BLaER1 (cell line): ENCODE data around the gene WDR93.

ENCODE experiments used
- H3K27ac ChIP-seq: shearing (Covaris generic); formaldehyde crosslinking; 2 replicates; pipeline ENCODE4 v1.8.1; 2022
- H3K27me3 ChIP-seq: shearing (Covaris generic); formaldehyde crosslinking; 2 replicates; pipeline ENCODE4 v1.8.1; 2022
- H3K36me3 ChIP-seq: shearing (Covaris generic); formaldehyde crosslinking; 2 replicates; pipeline ENCODE4 v1.8.1; 2022
- H3K4me1 ChIP-seq: shearing (Covaris generic); formaldehyde crosslinking; 2 replicates; pipeline ENCODE4 v1.8.1; 2022
- H3K4me2 ChIP-seq: shearing (Covaris generic); formaldehyde crosslinking; 2 replicates; pipeline ENCODE4 v1.8.1; 2022
- H3K4me3 ChIP-seq: shearing (Covaris generic); formaldehyde crosslinking; 2 replicates; pipeline ENCODE4 v1.8.1; 2022
- H3K9ac ChIP-seq: shearing (Covaris generic); formaldehyde crosslinking; 2 replicates; pipeline ENCODE4 v1.8.1; 2022
- H3K9me3 ChIP-seq: shearing (Covaris generic); formaldehyde crosslinking; 2 replicates; pipeline ENCODE4 v1.8.1; 2022
- H4K20me1 ChIP-seq: shearing (Covaris generic); formaldehyde crosslinking; 2 replicates; pipeline ENCODE4 v1.8.1; 2022
- Cebpa-rat ChIP-seq: shearing (Covaris generic); IDR thresholded peaks from 2 replicates; pipeline ENCODE4 v1.8.1; 2022

Gene WDR93

DNA sequence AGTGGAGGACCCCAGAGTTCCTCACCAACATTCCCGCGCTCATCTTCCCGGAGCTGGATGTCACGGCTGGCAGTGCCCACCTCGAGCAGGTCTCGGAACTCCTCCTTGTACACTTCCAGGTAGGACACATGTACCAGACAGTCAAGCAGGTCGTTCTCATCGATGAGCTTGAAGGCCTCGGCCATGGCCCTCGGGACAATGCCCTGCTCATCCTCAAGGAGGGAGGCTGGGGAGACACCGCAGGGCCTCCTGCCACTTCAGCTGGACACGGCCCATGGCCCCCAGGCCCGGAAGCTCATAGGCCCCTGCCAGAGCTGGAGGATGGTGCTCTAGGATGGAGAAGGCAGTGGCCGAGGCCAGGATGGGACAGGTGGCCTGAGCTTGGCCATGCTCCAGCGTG lies 40.9 kb upstream of the WDR93 start:
- no peak for TF ChIP-seq Cebpa-rat
- Histone ChIP-seq H4K20me1 (peaks cover 22% of the 10 kb centered on the region), H3K4me3 (no peak overlapping the region)

DNA sequence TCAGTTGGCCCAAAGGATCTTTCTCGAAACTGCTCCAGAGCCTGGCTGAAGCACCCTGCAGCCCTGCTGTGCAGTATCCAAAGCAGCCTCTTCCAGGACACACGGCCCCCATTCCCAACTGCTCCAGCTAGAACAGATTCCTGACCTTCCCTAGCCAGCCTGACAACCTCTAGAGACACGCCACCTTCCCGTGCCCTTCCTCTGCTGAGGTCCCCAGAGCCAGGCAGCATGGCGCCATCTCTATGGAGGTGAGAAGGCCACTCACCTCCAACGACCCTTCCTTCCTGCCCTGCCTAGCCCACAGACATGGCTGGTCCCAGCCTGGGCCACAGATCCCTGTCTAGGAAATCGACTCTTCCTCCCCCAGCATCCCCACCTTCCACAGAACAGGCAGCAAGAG lies 38.5 kb upstream of the WDR93 start:
- Histone ChIP-seq H4K20me1 (peaks cover 22% of the 10 kb centered on the region), H3K36me3 (peaks cover 36% of the 10 kb centered on the region), H3K9ac (no peak overlapping the region), H3K27me3 (peaks cover 40% of the 10 kb centered on the region), H3K4me3 (no peak overlapping the region), H3K4me2 (no peak overlapping the region), H3K4me1 (peaks cover 23% of the 10 kb centered on the region), H3K27ac (no peak overlapping the region), H3K9me3 (peaks cover 9% of the 10 kb centered on the region; the same call in 1 of the 2 replicates)
- TF ChIP-seq Cebpa-rat = no peak

More for the DNA sequence above, 40.9 kb upstream of the WDR93 start:
- peaks cover 9% of the 10 kb centered on the region; the same call in 1 of the 2 replicates for H3K9me3 ChIP-seq
- H3K4me1 ChIP-seq = peaks cover 11% of the 10 kb centered on the region
- H3K27me3 ChIP-seq = peaks cover 21% of the 10 kb centered on the region
- peaks cover 40% of the 10 kb centered on the region for H3K36me3 ChIP-seq
- H3K9ac ChIP-seq = no peak overlapping the region
- no peak overlapping the region for H3K4me2 ChIP-seq
- no peak overlapping the region for H3K27ac ChIP-seq

DNA sequence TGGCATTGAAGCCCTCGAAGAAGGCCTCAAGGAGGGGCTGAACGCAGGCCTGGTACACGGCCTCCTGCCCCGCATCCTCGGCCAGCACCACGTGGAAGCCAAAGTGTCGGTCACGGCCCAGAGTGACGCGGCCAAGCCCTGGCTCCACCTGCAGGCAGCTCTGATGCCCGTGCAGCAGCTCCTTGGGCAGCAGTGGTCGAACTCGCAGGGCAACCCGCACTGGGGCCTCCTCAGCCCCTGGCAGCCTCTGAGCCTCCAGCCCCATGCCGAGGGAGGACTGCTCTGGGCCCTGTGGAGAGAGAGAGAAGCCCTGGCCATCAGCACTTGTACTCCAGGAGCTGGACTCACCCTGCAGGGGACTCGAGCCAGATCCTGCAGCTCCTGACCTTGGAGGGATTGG lies 37.9 kb upstream of the WDR93 start:
- Histone ChIP-seq H3K9ac (no peak overlapping the region), H4K20me1 (peaks cover 22% of the 10 kb centered on the region), H3K36me3 (peaks cover 32% of the 10 kb centered on the region), H3K9me3 (peaks cover 9% of the 10 kb centered on the region; the same call in 1 of the 2 replicates), H3K27me3 (peaks cover 40% of the 10 kb centered on the region), H3K4me3 (no peak overlapping the region), H3K27ac (no peak overlapping the region), H3K4me2 (no peak overlapping the region), H3K4me1 (peaks cover 23% of the 10 kb centered on the region)
- TF ChIP-seq Cebpa-rat = no peak

DNA sequence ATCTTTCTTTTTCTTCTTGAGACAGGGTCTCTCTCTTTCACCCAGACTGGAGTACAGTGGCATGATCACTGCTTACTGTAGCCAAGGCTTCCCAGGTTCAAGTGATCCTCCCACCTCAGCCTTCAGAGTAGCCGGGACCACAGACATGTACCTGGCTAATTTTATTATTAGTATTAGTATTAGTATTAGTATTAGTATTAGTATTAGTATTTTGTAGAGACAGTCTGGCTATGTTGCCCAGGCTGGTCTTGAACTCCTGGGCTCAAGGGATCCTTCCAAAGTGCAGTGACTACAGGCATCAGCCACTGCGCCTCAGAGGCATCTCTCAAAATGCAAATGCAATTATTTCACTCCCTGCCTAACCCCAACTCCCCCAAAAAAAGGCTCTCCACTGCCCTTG lies 37.0 kb upstream of the WDR93 start:
- H3K27ac ChIP-seq = no peak overlapping the region
- peaks cover 40% of the 10 kb centered on the region for H3K27me3 ChIP-seq
- H3K4me3 ChIP-seq = no peak overlapping the region
- TF ChIP-seq Cebpa-rat = no peak
- peaks cover 23% of the 10 kb centered on the region for H3K4me1 ChIP-seq
- peak overlapping the region; percentile 92 for H3K4me2 ChIP-seq
- peaks cover 23% of the 10 kb centered on the region for H3K36me3 ChIP-seq
- no peak overlapping the region for H3K9ac ChIP-seq
- peaks cover 22% of the 10 kb centered on the region for H4K20me1 ChIP-seq
- H3K9me3 ChIP-seq = peaks cover 2% of the 10 kb centered on the region; the same call in 1 of the 2 replicates

DNA sequence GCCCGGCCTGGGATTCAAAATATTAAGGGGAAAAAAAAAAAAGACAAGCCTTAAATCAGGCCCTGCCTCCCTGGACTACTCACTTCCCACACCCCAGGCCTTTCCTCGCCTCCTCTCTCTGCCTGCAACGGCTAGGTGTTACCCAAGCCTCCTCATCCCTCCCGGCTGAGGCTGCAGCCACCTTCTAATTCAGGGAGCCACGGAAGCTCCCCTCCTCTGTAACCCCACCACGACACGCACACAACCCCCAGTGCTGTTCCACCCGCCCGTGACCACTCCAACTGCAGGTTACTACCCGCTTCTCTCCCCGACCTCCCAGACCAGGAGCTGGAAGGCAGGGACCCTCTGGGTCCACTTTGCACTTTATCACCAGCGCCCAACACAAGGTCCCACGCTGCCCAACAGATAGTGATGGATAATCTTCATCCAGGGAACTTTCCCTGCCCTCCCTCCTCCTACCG lies 36.3 kb upstream of the WDR93 start:
- no peak overlapping the region for H3K27ac ChIP-seq
- H3K27me3 ChIP-seq = peaks cover 40% of the 10 kb centered on the region
- H3K4me3 ChIP-seq = peak overlapping the region; percentile 72
- H3K36me3 ChIP-seq = peaks cover 15% of the 10 kb centered on the region; the same call in 1 of the 2 replicates
- H3K9ac ChIP-seq = peak overlapping the region; percentile 74
- H3K4me2 ChIP-seq = peak overlapping the region; percentile 92
- H3K9me3 ChIP-seq = no peaks in the 10 kb centered on the region
- TF ChIP-seq Cebpa-rat = no peak
- peaks cover 23% of the 10 kb centered on the region for H3K4me1 ChIP-seq
- H4K20me1 ChIP-seq = peaks cover 22% of the 10 kb centered on the region

DNA sequence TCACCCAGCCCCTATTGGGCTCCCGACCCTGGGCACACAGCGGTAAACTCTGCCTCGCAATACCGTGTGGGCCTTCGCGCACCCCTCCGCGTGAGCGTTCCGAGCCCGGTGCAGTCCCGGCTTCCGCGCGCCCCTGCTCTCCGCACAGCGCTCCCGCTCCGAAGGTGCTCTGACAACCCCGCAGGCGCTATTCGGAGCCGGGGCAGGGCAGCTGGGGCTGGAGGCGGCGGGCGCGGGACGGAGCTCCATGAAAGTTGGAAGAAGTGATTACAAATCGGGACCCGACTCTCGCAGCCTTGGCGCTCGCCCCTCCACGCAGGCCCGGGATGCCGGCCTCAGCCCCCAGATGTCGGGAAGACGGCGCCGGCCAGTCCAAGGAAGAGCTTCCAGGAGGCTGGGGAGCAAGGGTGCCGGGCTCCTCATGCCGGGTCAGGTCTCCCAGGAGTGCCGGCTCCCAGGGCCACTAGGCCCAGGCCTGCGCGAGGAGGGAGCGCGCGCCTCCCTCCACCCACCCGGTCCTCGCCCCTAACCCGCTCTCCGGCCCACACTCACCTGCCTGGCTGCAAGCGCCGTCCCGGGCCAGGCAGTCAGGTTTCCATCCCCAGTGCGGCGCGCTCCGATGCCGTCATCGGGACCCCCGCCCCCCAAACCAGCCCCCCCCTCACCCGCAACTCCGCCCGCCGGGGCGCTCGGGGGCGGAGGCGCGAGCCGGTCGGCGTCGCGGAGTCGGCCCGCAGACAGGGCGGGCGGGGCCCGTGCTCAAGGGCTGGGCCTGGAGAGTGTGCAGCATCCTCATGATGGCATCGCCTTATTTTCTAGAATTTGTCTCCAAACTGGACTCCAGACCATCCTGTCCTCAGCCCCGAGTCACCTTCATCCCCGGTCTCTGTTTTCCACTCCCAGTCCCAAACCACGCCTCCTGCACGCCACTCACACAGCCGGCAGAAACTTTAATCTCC lies 35.5 kb upstream of the WDR93 start, which contains the start of gene KIF7:
Gene KIF7 (minus strand): TSS at position 621 of the 959 bp plus-strand sequence. CDS start 2,537 bp downstream, outside the sequence.
- peaks cover 22% of the 10 kb centered on the region for H4K20me1 ChIP-seq
- no peak for TF ChIP-seq Cebpa-rat
- H3K27ac ChIP-seq = 0 out of 2 replicates have a peak within 1 kb of the TSS, but pooled peaks have one; percentile 48
- peaks cover 7% of the 10 kb centered on the region; the same call in 1 of the 2 replicates for H3K36me3 ChIP-seq
- H3K9me3 ChIP-seq = no peaks in the 10 kb centered on the region
- H3K27me3 ChIP-seq = peaks cover 40% of the 10 kb centered on the region
- H3K4me2 ChIP-seq = peak within 1 kb of the TSS; percentile 92
- peak within 1 kb of the TSS; percentile 72 for H3K4me3 ChIP-seq
- H3K4me1 ChIP-seq = peaks cover 23% of the 10 kb centered on the region
- peak within 1 kb of the TSS; percentile 74 for H3K9ac ChIP-seq

DNA sequence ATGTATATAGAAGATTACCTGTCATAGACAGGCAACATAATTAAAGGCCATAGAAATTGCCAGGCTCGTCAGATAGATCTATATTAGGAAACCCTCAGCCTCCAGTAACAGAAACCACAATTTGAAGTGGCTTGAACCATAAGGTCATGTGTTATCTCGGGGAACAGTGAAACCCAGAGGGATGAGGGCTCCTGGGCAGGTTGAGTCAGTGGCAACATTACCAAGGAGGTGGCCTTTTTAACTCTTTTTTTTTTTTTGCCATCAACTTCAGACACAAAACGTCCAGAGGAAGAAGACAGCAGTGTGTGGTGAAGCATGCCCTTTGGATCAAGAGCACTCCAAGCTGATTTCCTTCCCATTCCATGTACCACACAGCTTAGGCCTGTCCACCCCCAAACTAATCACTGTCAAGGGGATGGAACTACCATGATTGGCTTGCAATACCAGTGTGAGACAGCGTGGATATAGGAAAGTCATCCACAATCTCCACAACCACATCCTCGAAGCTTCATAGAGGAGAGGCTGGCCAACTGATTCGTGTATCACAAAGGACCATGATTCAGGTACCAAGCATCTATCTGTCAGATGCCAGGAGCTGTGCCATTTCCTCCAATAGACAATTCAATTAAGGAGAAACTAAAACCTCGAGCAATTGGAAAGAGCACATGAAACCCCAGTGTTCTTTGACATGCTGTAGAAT lies 34.3 kb upstream of the WDR93 start:
- Histone ChIP-seq H3K27ac (no peak overlapping the region), H3K9ac (no peak overlapping the region), H3K4me1 (peaks cover 23% of the 10 kb centered on the region), H3K36me3 (peaks cover 6% of the 10 kb centered on the region; the same call in 1 of the 2 replicates), H3K4me2 (peak overlapping the region; percentile 92), H3K4me3 (no peak overlapping the region), H4K20me1 (peaks cover 22% of the 10 kb centered on the region), H3K9me3 (no peaks in the 10 kb centered on the region), H3K27me3 (peaks cover 44% of the 10 kb centered on the region)
- no peak for TF ChIP-seq Cebpa-rat

DNA sequence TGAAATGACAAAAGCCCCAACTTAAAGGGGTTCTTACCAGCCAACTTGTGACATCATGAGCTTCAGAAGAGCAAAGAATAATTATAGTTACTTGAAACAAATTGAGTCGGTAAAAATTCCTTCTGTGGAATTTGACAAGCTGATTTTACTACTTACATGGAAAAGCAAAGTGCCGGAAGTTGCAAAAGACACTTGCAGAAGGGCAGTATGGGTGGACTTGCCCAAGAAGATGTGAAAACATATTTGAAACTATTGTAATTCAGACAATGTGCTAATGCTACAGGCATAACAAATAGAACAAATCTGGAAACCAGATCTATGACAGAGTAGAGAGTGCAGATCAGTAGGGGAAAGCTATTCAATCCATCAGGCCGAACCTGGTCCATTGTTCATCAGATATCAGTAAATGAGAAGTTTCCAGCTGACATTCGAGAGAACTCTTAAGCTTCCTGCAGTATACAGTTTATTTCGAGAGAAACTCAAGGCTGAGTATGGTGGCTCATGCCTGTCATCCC lies 32.9 kb upstream of the WDR93 start:
- H3K27me3 ChIP-seq = peaks cover 43% of the 10 kb centered on the region
- H3K4me3 ChIP-seq = no peak overlapping the region
- TF ChIP-seq Cebpa-rat = no peak
- H3K9ac ChIP-seq = no peak overlapping the region
- peaks cover 25% of the 10 kb centered on the region for H3K4me1 ChIP-seq
- H3K36me3 ChIP-seq = no peaks in the 10 kb centered on the region
- H3K9me3 ChIP-seq = no peaks in the 10 kb centered on the region
- no peak overlapping the region for H3K4me2 ChIP-seq
- H3K27ac ChIP-seq = no peak overlapping the region
- H4K20me1 ChIP-seq = peaks cover 12% of the 10 kb centered on the region

DNA sequence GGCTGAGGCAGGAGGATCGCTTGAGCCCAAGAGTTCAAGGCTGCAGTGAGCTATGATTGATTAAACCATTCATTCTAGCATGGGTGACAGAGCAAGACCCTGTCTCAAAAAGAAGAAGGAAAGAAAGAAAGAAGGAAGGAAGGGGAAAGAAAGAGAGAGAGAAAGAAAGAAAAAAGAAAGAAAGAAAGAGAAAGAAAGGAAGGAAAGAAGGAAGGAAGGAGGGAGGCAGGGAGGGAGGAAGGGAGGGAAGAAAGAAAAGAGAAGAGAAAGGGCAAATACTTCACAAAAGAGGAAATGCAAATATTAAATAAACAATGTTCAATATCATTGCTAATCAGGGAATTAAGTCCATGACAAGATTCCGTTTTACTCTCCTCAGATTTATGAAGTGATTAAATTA lies 31.3 kb upstream of the WDR93 start:
- H3K4me3 ChIP-seq = no peak overlapping the region
- peaks cover 25% of the 10 kb centered on the region for H3K4me1 ChIP-seq
- no peak overlapping the region for H3K27ac ChIP-seq
- no peaks in the 10 kb centered on the region for H3K9me3 ChIP-seq
- no peak overlapping the region for H3K4me2 ChIP-seq
- TF ChIP-seq Cebpa-rat = no peak
- H3K27me3 ChIP-seq = peaks cover 29% of the 10 kb centered on the region
- no peak overlapping the region for H3K9ac ChIP-seq
- H4K20me1 ChIP-seq = no peaks in the 10 kb centered on the region
- H3K36me3 ChIP-seq = no peaks in the 10 kb centered on the region
